GM18499 (cell line): ENCODE data around the gene MED15.

Experiments
- ATAC-seq: cut with Tn5 transposase; IDR thresholded peaks from one replicate; pipeline ENCODE4 v1.9.1; 2021; ENCODE audit warnings: moderate number of reproducible peaks; ENCODE audit not compliant: insufficient read depth, unreplicated experiment

Gene MED15

DNA sequence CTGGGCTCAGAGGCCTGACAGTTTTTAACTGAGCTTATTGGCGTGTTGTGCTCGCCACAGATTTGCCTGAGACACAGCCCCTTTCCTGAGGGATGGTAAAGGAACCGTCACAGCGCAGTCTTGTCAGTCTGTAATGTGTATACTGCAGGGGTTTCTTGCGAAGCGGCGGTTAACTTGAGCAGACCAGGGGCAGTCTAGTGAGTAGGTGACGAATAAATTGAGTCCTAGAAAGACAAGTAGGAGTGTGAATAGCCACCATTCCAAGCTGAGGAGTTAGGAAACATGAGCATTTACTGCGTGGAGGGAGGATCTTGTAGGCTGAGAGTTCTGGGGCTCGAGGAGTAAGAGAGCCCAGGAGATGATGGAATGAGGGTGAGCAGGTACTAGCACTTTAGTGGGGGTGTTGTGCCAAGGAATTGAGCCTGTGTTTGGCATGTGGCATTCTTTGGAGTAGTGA, 1.4 kb downstream of the MED15 start:
- ATAC-seq, result no peak

DNA sequence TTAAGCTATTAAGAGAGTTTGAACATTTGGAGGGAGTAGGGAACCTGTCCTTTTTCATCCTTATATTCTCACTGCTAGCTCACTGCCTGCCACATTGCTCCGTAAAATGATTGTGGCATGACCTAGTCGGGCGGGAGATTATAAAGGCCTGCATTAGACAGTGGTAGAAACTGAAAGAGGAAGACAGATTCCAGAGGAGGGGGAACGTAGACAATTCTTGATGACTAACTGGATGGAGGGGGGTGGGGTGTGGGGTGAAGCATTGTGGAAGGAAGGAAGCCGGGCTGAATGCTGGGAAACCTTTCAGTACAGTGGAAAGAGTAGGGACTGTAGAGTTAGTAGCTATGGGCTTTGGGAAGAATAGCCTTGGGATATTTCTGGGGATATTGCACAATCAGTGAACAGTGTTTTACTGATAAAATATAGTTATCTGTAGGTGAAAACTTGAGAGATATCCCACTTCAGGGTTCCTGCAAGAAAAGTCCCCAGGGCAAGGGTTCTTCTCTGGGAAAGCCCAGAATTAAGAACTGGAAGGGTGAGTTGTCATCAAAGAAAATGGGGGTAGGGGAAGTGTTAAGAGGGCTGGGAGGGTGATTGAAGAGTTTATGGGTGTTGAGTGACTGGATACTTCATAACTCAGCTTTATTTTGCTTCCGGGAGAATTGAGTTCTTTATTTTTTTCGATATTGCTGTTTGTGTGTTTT, 2.1 kb downstream of the MED15 start:
- ATAC-seq, result no peak

DNA sequence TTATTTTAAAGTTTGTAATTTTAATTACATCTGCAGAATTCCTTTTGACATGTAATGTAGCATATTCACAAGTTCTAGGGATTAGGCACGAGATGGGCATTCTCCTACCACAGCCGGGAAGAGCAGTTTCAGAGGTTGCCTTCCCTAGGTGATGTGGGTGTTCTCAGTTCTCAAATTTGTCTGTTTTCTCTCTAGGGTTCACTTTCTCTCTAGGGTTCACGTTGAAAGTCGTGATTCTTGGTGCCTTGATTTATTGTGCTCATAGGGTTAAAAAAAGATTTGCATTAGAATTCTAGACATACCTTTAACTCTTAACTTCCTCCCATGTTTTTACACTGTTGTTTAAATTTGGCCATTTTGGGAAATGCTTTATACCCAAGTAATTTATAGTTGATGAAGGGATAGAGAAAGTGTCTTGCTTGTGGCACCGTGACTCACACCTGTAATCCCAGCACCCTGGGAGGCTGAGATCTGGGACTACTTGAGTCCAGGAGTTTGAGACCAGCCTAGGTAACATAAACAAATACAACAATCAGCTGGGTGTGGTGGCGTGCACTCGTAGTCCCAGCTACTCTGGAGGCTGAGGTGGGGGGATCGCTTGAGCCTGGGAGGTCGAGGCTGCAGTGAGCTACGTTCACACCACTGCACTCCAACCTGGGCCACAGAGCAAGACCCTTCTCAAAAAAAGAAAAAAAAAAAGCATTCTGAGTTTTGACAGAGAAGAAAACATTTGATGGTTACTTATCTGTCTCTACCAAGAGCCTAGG, 3.6 kb downstream of the MED15 start:
- no peak for ATAC-seq

DNA sequence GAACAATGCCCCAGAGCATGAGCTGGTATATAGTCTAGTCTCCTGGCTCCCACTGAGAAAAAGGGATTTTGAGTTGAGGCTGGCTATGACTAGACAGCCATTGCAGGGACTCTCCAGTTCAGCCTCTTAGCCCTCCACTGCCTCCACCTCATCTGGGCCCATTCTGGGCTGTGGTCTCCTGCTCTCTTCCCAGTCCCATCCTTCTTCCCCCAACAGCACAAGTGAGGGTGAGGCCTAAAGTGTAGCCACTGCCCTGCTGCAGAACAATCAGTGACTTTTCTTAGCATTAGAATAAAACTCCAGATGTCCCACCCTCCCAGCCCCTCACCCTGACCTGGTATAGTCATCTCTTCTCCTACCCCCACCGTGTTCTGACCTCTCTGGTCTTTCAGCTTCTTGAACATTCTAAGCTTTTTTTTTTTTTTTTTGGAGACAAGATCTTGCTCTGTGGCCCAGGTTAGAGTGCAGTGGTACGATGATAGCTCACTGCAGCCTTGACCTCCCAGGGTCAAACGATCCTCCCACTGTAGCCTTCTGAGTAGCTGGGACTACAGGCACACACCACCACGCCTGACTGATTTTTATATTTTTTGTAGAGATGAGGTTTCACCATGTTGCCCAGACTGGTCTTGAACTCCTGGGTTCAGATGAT, 4.3 kb downstream of the MED15 start:
- ATAC-seq, result no peak

DNA sequence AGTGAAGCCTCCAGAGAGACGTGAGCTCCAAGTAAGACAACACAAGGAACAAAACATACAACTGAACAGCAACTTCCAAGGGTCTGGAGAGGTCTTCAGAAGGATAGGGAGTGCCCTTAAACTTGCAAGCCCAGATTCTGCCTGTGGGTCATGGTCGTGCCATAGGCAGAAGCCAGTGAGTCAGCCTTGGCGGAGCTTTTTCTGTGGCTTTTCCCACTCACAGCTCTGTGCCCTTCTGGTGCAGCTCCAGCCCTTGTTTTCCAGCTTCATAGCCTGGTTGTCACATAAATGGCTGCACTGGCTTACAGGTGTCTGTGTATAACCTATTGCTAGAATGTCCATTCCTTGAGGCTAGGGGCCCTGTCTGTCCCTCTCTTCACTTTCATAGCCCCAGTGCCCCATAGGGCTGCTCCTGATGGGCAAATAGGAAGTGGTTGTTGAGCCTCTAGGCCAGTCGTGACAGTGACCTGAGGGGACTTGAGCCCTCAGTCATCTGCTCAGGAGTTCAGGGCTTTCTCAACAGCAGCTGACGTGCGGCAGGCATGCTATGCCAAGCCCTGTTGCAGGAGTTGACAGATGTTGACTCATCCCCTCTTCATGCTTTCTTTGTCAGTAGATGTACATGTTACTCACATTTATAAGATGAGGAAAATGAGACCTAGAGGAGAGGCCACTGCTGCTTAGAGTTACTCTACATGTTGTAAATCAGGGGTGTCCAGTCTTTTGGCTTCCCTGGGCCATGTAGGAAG, 7.4 kb downstream of the MED15 start:
- ATAC-seq, result no peak

DNA sequence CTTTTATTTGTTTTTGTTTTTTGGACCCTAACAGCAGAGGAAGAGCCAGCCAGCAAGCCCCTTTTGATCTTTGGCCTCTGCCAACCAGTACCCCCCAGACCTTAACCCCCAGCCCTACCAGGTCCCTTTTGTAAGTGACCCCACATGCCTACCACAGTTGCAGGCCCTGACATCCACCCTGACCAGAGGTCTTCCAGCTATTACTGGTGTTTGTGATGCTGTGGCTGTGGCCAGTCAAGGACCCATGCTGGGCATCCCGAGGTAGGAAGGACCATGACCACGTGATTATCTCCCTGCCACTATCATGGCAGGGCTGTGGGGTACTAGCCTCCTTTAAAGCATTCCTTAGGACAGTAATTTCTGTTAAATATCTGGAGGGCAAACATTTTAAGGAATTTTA, 9.0 kb downstream of the MED15 start:
- no peak for ATAC-seq

DNA sequence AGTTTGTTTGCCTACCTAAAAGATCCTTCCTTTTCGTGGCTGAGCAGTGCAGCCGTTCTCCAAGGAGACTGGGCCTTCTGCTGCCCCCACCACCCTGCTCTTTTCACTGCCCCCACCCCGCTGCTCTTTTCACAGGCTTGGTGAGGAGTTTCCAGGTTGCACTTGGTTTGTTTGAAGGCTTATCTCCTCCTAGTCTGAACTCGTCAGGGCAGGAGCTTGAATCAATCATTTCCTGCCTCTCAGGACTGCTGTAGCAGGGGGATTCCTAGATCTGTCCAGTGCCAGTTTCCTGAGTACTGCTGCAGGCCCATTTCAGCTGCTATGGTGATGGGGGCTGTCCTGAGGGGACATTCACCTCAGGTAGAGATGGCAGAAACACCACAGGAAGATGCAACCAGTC, 10.0 kb downstream of the MED15 start:
- ATAC-seq, result no peak

DNA sequence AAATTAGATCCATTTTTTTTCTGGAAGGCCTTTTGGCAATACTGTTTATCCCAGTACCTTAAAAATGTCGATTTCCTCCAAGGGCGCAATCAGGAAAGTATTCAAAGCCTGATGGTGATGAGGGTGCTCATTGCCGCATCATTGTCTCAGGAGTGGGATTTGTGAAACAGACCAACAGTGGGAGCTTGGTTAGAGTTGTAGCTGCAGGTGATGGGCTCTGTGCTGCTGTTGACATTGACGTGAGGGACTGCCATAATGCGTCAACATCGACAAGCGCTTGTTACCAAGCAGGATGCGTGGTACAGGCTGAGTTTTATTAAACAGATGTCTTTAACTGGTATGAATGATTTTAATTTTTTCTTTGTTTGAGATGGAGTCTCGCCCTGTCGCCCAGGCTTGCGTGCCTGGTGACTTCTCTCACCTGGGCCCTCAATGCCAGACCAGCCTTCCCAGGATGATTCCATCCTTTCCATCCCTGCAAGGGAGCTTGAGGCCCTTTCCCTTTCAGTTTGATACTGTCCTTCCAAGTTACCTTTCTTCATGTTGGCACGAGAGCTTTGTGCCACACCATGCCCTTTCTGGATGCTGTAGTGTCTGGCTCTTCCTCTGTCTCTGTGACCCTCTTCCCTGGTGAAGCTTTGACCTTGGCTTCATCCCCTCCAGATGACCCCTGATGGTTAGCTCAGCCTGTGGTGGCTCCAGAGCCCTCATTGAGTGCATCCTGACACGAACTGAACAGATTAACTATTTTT, 10.6 kb downstream of the MED15 start:
- ATAC-seq, result no peak

DNA sequence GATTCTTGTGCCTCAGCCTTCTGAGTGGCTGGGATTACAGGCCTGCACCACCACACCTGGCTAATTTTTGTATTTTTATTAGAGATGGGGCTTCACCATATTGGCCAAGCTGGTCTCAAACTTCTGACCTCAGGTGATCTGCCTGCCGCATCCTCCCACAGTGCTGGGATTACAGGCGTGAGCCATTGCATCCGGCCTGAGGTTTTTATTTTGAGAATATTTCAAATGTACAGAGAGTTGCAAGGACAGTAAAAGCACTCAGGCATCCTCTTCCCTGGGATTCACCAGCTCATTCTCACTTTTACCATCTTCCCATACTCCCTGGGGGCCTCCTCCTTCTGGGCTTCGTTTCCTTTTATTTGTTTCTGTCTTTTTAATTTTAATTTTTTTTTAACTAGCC, 12.1 kb downstream of the MED15 start:
- ATAC-seq, result no peak

DNA sequence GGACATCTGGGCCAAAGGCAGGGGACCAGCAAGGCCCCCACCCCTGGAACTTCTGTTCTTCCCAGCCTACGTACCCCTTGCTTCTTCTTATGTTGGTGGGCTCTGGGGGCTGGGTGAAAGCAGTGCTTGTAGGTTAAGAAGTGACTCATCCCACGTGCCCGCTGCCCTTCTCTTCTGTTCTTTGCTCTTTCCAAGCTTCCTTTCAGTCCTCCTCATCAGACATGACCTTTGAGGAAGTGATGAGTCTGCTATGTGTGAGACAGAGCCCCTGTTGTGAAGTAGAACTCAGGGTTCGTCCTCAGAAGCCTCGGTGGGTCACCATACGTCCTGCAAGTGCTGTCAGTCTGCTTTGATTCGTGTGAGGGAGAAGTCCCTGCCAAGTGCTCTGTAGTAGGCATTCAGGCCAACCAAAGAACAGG, 12.7 kb downstream of the MED15 start:
- ATAC-seq, result no peak

DNA sequence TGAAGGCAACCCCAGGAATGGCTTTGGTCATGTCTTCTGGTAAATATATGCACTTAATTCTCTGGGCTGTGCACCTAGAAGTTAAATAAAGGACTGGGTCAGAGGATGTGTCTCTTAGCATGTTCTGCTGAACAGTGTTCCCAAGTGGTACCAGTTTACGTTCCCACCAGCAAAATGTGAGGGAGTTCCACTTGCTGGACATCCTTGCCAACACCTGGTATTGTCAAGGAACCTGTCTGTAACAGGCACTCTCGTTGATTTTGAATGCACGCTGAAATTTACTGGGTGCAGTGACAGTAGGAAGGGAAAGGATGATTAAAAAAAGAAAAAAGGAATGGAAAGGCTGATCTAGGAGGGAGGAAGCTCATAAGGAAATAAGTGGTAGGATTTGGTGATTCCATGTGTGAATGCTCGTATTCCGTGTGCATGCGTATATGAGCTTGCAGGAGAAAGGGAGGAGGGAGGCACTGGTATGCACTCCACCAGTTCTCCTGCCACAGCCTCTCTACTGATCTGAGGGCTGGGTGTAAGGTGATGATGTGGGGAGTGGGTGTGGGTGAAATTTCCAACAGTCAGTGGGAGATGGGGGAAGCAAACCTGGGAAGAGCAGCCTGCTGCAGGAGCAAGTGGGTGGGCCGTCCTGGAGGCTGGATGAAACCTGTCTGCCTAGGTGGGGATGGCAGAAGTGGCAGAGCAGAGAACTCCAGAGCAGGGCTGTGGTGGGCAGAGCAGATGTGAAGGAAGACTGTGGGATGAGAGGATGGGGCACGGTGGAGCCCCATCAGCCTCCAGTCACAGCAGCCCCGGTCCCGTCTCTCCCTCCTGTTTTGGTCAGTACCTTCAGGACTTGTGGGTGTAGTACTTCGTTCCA, 15.0 kb downstream of the MED15 start:
- ATAC-seq, result no peak

DNA sequence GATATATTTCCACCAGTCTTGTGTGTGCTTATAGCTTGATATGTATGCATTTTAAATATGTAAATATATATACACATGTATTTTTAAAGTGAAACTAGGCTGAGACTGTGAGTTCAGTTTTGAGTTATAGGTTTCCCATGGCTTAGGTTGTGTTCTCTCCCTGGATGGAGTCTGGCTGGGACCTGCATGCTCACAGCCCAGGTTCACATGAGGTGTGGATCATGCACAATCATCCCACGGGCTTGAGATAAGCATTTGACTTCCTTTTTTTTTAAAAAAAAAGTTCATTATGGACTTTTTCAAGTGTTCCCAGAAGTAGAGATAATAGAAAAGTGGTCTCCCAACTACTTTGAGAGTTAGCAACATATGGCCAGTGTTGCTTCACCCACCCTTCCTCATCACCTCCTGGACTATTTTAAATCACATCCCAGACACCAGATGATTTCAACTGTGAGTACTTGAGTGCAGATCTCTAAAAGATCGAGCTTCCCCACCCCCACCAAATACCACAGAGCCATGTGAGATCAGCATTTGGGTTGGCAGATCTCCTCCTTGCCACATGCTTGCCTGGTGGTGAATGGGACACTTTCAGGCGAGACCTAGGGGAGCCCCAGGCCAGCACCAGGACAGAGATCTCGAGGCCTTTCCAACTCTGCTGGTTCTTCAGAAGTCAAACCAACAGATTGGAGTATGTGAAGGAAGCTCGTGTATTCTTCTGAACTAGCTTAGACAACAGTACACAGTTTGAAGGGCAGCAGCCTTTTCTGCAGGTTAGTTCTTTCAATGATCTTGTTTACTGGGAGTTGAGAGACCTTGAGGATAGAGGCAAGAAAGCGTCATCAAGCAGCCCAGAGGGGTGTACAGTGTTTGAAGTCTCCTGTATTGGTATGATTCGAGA, 15.9 kb downstream of the MED15 start:
- no peak for ATAC-seq

DNA sequence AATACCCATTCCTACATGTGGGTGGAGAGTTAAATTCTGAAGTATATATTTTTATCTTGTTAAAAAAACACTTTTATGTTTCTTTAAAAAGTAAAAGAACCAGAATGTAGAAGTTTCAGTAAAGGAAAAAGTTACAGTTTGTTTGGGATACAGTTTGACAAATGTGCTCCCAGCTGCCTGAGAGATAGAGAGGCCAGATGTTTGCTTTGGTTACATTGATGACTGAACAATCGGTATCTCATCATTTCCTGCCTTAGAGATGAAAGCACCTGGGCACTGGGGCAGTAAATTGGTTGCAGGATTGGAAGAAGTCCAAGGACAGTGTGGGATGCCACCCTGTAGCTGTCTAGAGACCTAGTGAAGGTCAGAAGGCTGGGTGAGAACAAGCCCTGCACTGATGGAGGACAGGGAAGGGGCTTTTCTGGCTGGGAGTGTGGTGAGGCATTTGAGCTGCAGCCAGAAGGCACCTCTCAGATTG, 16.6 kb downstream of the MED15 start:
- ATAC-seq, result no peak

DNA sequence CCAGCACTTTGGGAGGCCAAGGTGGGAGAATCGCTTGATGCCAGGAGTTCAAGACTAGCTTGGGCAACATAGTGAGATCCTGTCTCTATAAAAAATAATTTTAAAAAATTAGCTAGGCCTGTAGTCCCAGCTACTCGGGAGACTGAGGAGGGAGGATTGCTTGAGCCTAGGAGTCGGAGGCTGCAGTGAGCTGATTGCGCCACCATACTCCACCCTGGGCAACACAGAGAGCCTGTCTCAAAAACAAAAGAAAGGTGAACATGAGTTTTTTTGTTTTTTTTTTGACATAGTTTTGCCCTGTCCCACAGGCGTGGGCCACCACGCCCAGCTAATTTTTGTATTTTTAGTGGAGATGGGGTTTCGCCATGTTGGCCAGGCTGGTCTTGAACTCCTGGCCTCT, 17.6 kb downstream of the MED15 start:
- ATAC-seq, result no peak

DNA sequence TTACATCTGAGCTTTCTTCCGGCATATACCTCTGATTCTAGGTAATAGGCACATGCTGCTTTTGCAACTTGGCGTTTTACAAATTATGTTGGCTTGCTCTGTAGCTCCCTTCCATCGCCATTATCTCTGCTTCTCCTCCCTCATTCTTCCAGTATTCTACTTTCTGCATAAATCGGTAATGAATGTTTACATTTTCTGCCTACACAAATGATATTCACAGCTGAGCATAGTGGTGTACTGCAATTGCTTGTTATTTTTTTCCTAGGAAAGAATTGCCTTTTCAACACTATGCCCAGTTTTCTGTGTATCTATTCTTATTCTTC, 18.9 kb downstream of the MED15 start:
- ATAC-seq, result no peak

DNA sequence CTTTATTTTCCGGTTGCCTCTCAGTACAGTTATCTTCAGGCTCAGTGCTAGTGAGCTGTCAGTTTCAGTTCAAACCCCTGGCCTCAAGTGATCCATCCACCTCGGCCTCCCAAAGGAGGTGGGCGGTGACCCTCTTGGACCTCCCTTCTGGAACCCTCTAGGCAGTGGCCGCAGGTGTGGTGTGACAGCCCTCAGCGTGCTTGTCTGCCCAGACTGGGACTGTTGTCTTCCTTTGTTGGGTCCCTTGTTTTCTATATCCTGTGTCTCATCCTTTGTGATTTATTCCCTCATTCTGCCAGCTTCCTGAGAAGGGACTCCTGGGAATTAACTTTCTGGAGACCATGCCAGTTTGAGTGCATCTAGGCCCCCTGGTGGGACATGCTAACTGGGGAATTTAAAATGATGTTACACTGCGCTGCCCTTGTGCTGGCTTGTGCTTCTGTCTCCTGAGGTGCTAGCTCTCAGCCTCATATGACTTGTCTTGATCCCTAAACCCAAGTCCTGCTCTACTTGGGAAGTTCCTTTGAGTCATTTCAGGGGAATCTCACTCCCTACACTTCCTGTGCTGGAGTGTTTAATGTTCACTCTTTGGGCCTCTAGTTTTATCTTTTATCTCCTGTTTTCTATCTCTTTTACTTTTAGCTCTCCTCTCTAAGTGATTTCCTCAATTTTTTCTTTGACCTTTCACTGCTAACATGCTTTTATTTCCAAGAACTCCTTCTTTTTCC, 19.4 kb downstream of the MED15 start:
- ATAC-seq, result no peak

DNA sequence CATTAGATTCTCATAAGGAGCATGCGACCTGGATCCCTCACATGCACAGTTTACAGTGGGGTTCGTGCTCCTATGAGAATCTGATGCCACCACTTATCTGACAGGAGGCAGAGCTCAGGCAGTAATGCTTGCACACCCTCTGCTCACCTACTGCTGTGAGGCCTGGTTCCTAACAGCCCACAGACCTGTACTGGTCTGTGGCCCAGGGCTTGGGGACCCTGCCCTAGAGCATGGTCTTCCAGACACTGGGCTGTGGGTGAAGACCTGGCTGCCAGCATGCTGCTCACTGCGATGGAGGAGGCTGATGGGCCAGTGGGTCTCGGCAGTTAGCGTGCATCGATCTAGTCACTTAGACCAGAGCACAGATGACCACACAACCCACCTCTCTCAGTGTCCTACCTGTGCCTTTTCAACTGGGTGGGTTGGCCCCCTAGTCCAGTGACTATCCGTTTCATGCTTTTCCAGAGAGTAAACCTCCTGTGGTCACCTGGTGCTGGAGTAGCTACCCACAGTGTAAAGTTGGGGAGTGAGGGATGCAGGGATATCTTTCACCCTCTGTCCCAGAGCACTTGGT, 21.1 kb downstream of the MED15 start:
- ATAC-seq, result no peak
